Measurements from ENCODE around the gene CENPB. TPM values are rescaled to one million over a fixed set of nuclear protein-coding genes. Genes with fewer than 3 reads are reported as not detected.

The CENPB gene
- total RNA-seq, 1 donor from 2014 or later = 76.8 TPM

Other genes with a start within 250 kb of the CENPB start
- not detected in 2 replicates for gene GFRA4, start 123.3 kb downstream of the CENPB start, total RNA-seq
- under 0.01 TPM in 1 of 2 replicates, not detected in the other for gene ADAM33, start 104.7 kb downstream of the CENPB start, total RNA-seq
- not detected in 2 replicates for gene SIGLEC1, start 74.1 kb downstream of the CENPB start, total RNA-seq
- gene HSPA12B, start 54.1 kb downstream of the CENPB start, total RNA-seq = 8.7 and 9.9 TPM in 2 replicates
- 10.3 and 19.2 TPM in 2 replicates for gene ADISSP, start 19.0 kb downstream of the CENPB start, total RNA-seq
- under 0.01 TPM in 1 of 2 replicates, not detected in the other for gene SPEF1, start 5.3 kb downstream of the CENPB start, total RNA-seq
- 18.3 and 21.4 TPM in 2 replicates for gene CDC25B, start 9.6 kb upstream of the CENPB start, total RNA-seq
- gene AP5S1, start 33.8 kb upstream of the CENPB start, total RNA-seq = 10.7 and 15.7 TPM in 2 replicates
- 12.4 and 15.9 TPM in 2 replicates for gene MAVS, start 60.1 kb upstream of the CENPB start, total RNA-seq
- 27.9 and 31.0 TPM in 2 replicates for gene PANK2, start 102.6 kb upstream of the CENPB start, total RNA-seq
- 2.4 and 3.6 TPM in 2 replicates for gene RNF24, start 228.8 kb upstream of the CENPB start, total RNA-seq